Ishikawa (cell line): Measurements from ENCODE around the gene MAP3K9.

Experiments used
- CEBPB ChIP-seq: IDR thresholded peaks from 2 replicates; pipeline ENCODE4 v1.6.1; 2012
- EP300 ChIP-seq: IDR thresholded peaks from 2 replicates; pipeline ENCODE4 v1.6.1; 2012; ENCODE audit warnings: borderline replicate concordance
- FOXM1 ChIP-seq: IDR thresholded peaks from 2 replicates; pipeline ENCODE4 v1.6.1; 2012; ENCODE audit warnings: low read depth, borderline replicate concordance
- RAD21 ChIP-seq: IDR thresholded peaks from 2 replicates; pipeline ENCODE4 v1.6.1; 2012; ENCODE audit warnings: low read depth
- REST ChIP-seq: IDR thresholded peaks from 2 replicates; pipeline ENCODE4 v1.6.1; 2012; ENCODE audit warnings: low read depth, mild to moderate bottlenecking
- TAF1 ChIP-seq: IDR thresholded peaks from 2 replicates; pipeline ENCODE4 v1.6.1; 2012; ENCODE audit warnings: low read depth, mild to moderate bottlenecking
- TCF12 ChIP-seq: IDR thresholded peaks from 2 replicates; pipeline ENCODE4 v1.6.1; 2012; ENCODE audit warnings: low read depth
- USF1 ChIP-seq: IDR thresholded peaks from 2 replicates; pipeline ENCODE4 v1.6.1; 2012
- YY1 ChIP-seq: IDR thresholded peaks from 2 replicates; pipeline ENCODE4 v1.6.1; 2012; ENCODE audit warnings: low read depth

- TF ChIP-seq CEBPB (no peak), USF1 (no peak), TCF12 (no peak), YY1 (no peak), TAF1 (no peak), EP300 (peak; percentile 16; the same call in 1 of the 2 replicates), RAD21 (no peak), REST (no peak), FOXM1 (no peak)
Measured at GRCh38 chr14:70707138-70708038, 101.9 kb downstream of the MAP3K9 start.
